ENCODE measurements around the gene MUC6.

DNA sequence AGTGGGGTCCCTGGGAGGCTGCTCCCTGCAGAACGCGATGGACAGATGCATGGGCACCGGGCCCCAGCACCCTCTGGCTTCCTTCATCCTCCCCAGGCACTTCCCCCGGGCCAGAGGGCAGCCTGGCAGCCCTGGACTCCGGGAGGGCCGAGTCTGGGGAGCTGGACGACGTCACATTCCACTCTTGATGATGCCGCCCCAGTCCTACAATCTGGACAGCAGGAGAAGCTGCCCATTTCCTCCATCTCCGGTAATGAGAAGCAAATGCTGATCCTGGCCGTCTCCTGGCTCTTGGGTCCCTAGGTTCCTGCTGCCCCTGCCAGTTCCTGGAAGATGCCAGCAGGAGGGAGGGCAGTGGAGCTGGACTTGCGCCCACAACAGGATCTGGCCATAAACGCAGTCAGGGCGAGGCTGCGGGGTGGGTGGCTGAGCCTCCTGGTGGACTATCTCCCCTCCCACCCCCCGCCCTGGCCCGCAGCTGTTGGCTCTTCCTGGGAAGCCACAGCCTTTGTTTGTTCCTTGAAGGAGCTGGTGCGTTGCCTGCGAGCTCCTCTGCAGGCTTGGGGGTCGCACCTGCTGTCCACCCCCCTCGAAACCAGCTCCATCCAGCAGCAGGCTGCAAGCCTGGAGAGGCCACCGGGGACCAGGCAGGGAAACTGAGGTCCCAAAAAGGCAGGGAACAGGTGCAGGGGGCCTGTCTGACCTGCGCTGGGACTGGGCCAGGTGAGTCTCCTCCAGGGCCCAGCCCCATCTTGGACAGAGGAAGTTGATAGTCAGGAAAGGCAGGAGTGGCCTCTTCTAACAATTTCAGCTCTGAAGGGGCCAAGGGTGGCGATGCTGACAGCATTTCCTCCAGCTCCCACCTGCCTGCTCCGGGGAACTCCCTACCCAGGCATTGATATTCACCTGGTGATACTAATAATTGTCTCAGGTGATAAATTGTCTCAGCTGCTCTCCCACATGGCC is 17.9 kb upstream of the MUC6 start:
- TF ChIP-seq, protein P1, sequence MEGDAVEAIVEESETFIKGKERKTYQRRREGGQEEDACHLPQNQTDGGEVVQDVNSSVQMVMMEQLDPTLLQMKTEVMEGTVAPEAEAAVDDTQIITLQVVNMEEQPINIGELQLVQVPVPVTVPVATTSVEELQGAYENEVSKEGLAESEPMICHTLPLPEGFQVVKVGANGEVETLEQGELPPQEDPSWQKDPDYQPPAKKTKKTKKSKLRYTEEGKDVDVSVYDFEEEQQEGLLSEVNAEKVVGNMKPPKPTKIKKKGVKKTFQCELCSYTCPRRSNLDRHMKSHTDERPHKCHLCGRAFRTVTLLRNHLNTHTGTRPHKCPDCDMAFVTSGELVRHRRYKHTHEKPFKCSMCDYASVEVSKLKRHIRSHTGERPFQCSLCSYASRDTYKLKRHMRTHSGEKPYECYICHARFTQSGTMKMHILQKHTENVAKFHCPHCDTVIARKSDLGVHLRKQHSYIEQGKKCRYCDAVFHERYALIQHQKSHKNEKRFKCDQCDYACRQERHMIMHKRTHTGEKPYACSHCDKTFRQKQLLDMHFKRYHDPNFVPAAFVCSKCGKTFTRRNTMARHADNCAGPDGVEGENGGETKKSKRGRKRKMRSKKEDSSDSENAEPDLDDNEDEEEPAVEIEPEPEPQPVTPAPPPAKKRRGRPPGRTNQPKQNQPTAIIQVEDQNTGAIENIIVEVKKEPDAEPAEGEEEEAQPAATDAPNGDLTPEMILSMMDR (IDR thresholded peaks at IDR 0.05) = no peak
- no peak for TF ChIP-seq POLR2A (IDR thresholded peaks at IDR 0.05; ENCODE audit: low read depth)
- TF ChIP-seq EP300 (IDR thresholded peaks at IDR 0.05) = no peak
